Gastroesophageal sphincter (tissue), 4 donors: ENCODE data around the gene BANF2. TPM values are rescaled to one million over a fixed set of nuclear protein-coding genes. Genes with fewer than 3 reads are reported as not detected.

ENCODE experiments used
- ATAC-seq: fragments of 150-250 bp; one replicate; pipeline ENCODE4 v1.9.1; 2016; ENCODE audit warnings: mild to moderate bottlenecking, moderate library complexity
- H3K27ac ChIP-seq, 4 donors: fragments of 200-600 bp; sonication (generic) in 3 of 4; 1 replicate in 3 of 4; 2 replicates in 1 of 4; pipeline ENCODE4 v1.5.1; 2016 to 2019
- H3K27me3 ChIP-seq: fragments of 200-600 bp; sonication (generic); one replicate; pipeline ENCODE4 v1.5.1; 2019
- H3K36me3 ChIP-seq, 2 donors: fragments of 200-600 bp; sonication (generic); one replicate each; pipeline ENCODE4 v1.5.1; 2019; ENCODE audit warnings: control low read depth in 1 of 2
- H3K4me1 ChIP-seq, 3 donors: fragments of 200-600 bp; sonication (generic); 1 replicate in 2 of 3; 2 replicates in 1 of 3; pipeline ENCODE4 v1.5.1; 2016 to 2019; ENCODE audit warnings: control low read depth in 2 of 3
- H3K4me3 ChIP-seq, 2 donors: fragments of 200-600 bp; sonication (generic); one replicate each; pipeline ENCODE4 v1.5.1; 2019; ENCODE audit warnings: mild to moderate bottlenecking in 1 of 2, moderate library complexity in 1 of 2
- H3K9me3 ChIP-seq, 3 donors: fragments of 200-600 bp; sonication (generic); one replicate each; pipeline ENCODE4 v1.5.1; 2017 to 2019; ENCODE audit warnings: control low read depth in 2 of 3
- CTCF ChIP-seq, 4 experiments: fragments of 200-600 bp in 2 of 4; fragments of 450-650 bp in 2 of 4; sonication (generic) in 1 of 4; IDR thresholded peaks; one replicate each; pipeline ENCODE4 v1.5.1; 2017 to 2019; ENCODE audit warnings: antibody characterized with exemption in 4 of 4, mild to moderate bottlenecking in 2 of 4, moderate library complexity in 2 of 4
- EP300 ChIP-seq: sonication (generic); formaldehyde crosslinking; IDR thresholded peaks from one replicate; pipeline ENCODE4 v1.6.1; 2017; ENCODE audit warnings: antibody characterized with exemption, mild to moderate bottlenecking
- POLR2A ChIP-seq, 2 donors: fragments of 450-650 bp; IDR thresholded peaks; one replicate each; pipeline ENCODE4 v1.6.1; 2017; ENCODE audit warnings: antibody characterized with exemption in 2 of 2, mild to moderate bottlenecking in 2 of 2, moderate library complexity in 1 of 2
- POLR2AphosphoS5 ChIP-seq: sonication (generic); formaldehyde crosslinking; IDR thresholded peaks from one replicate; pipeline ENCODE4 v1.6.1; 2017; ENCODE audit warnings: antibody characterized with exemption
- WGBS, 2 donors: methylation state at CpG; one replicate each; pipeline ENCODE4 v1.1.5; 2018; ENCODE audit warnings: low coverage in 1 of 2; 5-methylcytosine and 5-hydroxymethylcytosine counted together
- total RNA-seq, 4 donors: library from RNA; depleted of rRNA; stranded (reverse); fragments of >200 nt; gene quantifications; one replicate each; pipeline ENCODE4 v1.1.0, GENCODE V29; 2016

Gene BANF2
- total RNA-seq, 4 donors from 2014 or later: not detected

GRCh38 chr20:17712708-17713107 is 12.9 kb downstream of the BANF2 start:
- ATAC-seq: no peak
- Histone ChIP-seq H3K27ac (no peak overlapping the region), H3K4me3 (no peak overlapping the region), H3K4me1 (peaks cover 0 to 47% (median 0%) of the 10 kb centered on the region in 3 donors), H3K36me3 (no peaks in the 10 kb centered on the region), H3K9me3 (no peaks in the 10 kb centered on the region), H3K27me3 (no peaks in the 10 kb centered on the region)
- TF ChIP-seq POLR2AphosphoS5 (no peak), POLR2A (IDR thresholded peaks at IDR 0.05) (no peak), EP300 (no peak)
- WGBS, 2 donors: 59 to 60% methylated on average over 1 to 4 of the region's 6 CpGs

GRCh38 chr20:17714597-17714996 is 14.8 kb downstream of the BANF2 start:
- peaks cover 0 to 47% (median 0%) of the 10 kb centered on the region in 3 donors for H3K4me1 ChIP-seq
- no peaks in the 10 kb centered on the region for H3K27me3 ChIP-seq
- H3K9me3 ChIP-seq: no peaks in the 10 kb centered on the region
- no peaks in the 10 kb centered on the region for H3K36me3 ChIP-seq
- WGBS, 2 donors: 13 to 38% methylated on average over 1 of the region's 1 CpG
- no peak overlapping the region for H3K4me3 ChIP-seq
- no peak for ATAC-seq
- H3K27ac ChIP-seq: peak overlapping the region in 1 of 4 donors; percentile 24
- no peak for TF ChIP-seq POLR2AphosphoS5
- no peak for TF ChIP-seq EP300
- no peak for TF ChIP-seq CTCF (IDR thresholded peaks at IDR 0.05)
- TF ChIP-seq POLR2A (IDR thresholded peaks at IDR 0.05): no peak

GRCh38 chr20:17715075-17715474 is 15.3 kb downstream of the BANF2 start:
- H3K27me3 ChIP-seq: no peaks in the 10 kb centered on the region
- H3K4me1 ChIP-seq: peaks cover 0 to 44% (median 0%) of the 10 kb centered on the region in 3 donors
- whole genome bisulfite sequencing, 2 donors: 80% methylated on average over 1 of the region's 5 CpGs; no CpG with 5 or more reads in 1 of the 2 donors
- no peaks in the 10 kb centered on the region for H3K36me3 ChIP-seq
- no peaks in the 10 kb centered on the region for H3K9me3 ChIP-seq
- no peak for ATAC-seq
- H3K27ac ChIP-seq: peak overlapping the region in 1 of 4 donors; percentile 24
- TF ChIP-seq EP300: no peak
- H3K4me3 ChIP-seq: no peak overlapping the region

GRCh38 chr20:17716331-17716730 is 16.6 kb downstream of the BANF2 start:
- Histone ChIP-seq H3K27me3 (no peaks in the 10 kb centered on the region), H3K9me3 (no peaks in the 10 kb centered on the region), H3K27ac (no peak overlapping the region), H3K4me3 (no peak overlapping the region), H3K36me3 (no peaks in the 10 kb centered on the region), H3K4me1 (peaks cover 0 to 32% (median 0%) of the 10 kb centered on the region in 3 donors)
- TF ChIP-seq POLR2A (IDR thresholded peaks at IDR 0.05): no peak
- TF ChIP-seq EP300: no peak
- no peak for TF ChIP-seq CTCF (IDR thresholded peaks at IDR 0.05)
- TF ChIP-seq POLR2AphosphoS5: no peak
- ATAC-seq: no peak
- 66 to 100% methylated on average over 1 to 4 of the region's 7 CpGs for WGBS, 2 donors

GRCh38 chr20:17720755-17721154 is 21.0 kb downstream of the BANF2 start:
- Histone ChIP-seq H3K36me3 (no peaks in the 10 kb centered on the region), H3K4me3 (no peak overlapping the region), H3K27me3 (no peaks in the 10 kb centered on the region), H3K9me3 (no peaks in the 10 kb centered on the region), H3K4me1 (no peaks in the 10 kb centered on the region), H3K27ac (no peak overlapping the region)
- TF ChIP-seq POLR2A (IDR thresholded peaks at IDR 0.05): no peak
- no peak for TF ChIP-seq POLR2AphosphoS5
- no peak for TF ChIP-seq CTCF (IDR thresholded peaks at IDR 0.05)
- no peak for TF ChIP-seq EP300
- WGBS, 2 donors: 85 to 100% methylated on average over 2 to 4 of the region's 4 CpGs
- no peak for ATAC-seq

GRCh38 chr20:17721802-17722486 is 22.2 kb downstream of the BANF2 start:
- H3K4me3 ChIP-seq: no peak overlapping the region
- no peaks in the 10 kb centered on the region for H3K9me3 ChIP-seq
- WGBS, 2 donors: 72 to 85% methylated on average over 2 of the region's 6 CpGs
- TF ChIP-seq POLR2AphosphoS5: no peak
- TF ChIP-seq EP300: no peak
- no peaks in the 10 kb centered on the region for H3K27me3 ChIP-seq
- ATAC-seq: no peak
- H3K36me3 ChIP-seq: no peaks in the 10 kb centered on the region
- no peaks in the 10 kb centered on the region for H3K4me1 ChIP-seq
- H3K27ac ChIP-seq: no peak overlapping the region
